Activated B cell treated with CpG ODN at 0.5 μM for 24 hours (primary cell): Measurements from ENCODE around the gene PRAMEF9. TPM values are rescaled to one million over a fixed set of nuclear protein-coding genes. Genes with fewer than 3 reads are reported as not detected.
"Not testable (repeated sequence)": the region's sequence is repeated elsewhere in the genome, so short reads cannot be mapped to it uniquely, and the experiment has no call there.

Experiments used
- ATAC-seq: fragments of 200-7000 bp; cut with Tn5 transposase; one replicate; pipeline ENCODE4 v1.10.0; 2021; ENCODE audit warnings: low read depth, mild to moderate bottlenecking, moderate library complexity
- CTCF ChIA-PET: fragments of 350-600 bp; sonication (Branson Sonifier 250); formaldehyde crosslinking; loops from one replicate; lab custom pipeline; 2021; ENCODE audit warnings: antibody characterized with exemption; lab: Charles Lee
- POLR2A ChIA-PET: fragments of 350-600 bp; sonication (Branson Sonifier 250); formaldehyde crosslinking; loops from one replicate; lab custom pipeline; 2021; ENCODE audit warnings: antibody characterized with exemption; lab: Charles Lee
- DNase-seq: peaks from one replicate; pipeline ENCODE4 v3.0.0; 2022
- H3K27ac Mint-ChIP-seq: one replicate; pipeline ENCODE4 v1.8.0; 2020; ENCODE audit warnings: mixed read lengths
- H3K27me3 Mint-ChIP-seq: one replicate; pipeline ENCODE4 v1.8.0; 2021; ENCODE audit warnings: mixed read lengths
- H3K36me3 Mint-ChIP-seq: one replicate; pipeline ENCODE4 v1.8.0; 2021; ENCODE audit warnings: low read depth, mixed read lengths
- H3K4me1 Mint-ChIP-seq: one replicate; pipeline ENCODE4 v1.8.0; 2021; ENCODE audit warnings: mixed read lengths
- H3K4me3 Mint-ChIP-seq: one replicate; pipeline ENCODE4 v1.8.0; 2020; ENCODE audit warnings: mild to moderate bottlenecking, mixed read lengths
- H3K9me3 Mint-ChIP-seq: one replicate; pipeline ENCODE4 v1.8.0; 2020; ENCODE audit warnings: mixed read lengths
- CTCF ChIP-seq: fragments of 200-600 bp; IDR thresholded peaks from one replicate; pipeline ENCODE4 v1.8.0; 2022; ENCODE audit warnings: antibody characterized with exemption, mild to moderate bottlenecking
- intact Hi-C: fragments of 100-400 bp; cut with micrococcal nuclease; formaldehyde crosslinking; loops from one replicate; pipeline ENCODE4 v1.15.1; 2024
- total RNA-seq: library from RNA; stranded (reverse); gene quantifications from 2 replicates; pipeline ENCODE4 v1.2.3, GENCODE V29; 2022

The PRAMEF9 gene
- total RNA-seq: not detected in 2 replicates

DNA sequence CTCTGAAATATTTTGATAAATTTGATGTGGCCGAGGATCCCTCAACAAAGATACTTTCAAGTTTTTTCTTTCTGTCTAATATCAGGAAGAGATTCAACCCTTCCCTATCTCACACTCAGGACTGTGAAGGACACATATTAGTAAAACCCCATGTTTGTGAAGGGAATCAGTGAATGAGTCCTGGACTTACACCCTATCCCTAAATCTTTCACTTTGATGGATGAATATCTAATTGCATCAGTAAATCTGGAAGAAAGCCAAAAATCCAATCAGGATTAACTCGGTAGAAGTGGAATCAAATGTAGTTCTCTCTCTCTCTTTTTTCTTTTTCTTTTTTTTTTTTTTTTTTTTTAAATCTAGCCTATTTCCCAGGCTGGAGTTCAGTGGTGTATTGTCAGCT lies at the start of gene PRAMEF9:
Gene PRAMEF9, plus strand, starts transcription at position 301 of the 400 bp plus-strand sequence. CDS start 3,433 bp downstream, outside the sequence.
- DNase-seq, H3K4me1 Mint-ChIP-seq, H3K36me3 Mint-ChIP-seq, H3K4me3 Mint-ChIP-seq, CTCF ChIA-PET, POLR2A ChIA-PET, H3K9me3 Mint-ChIP-seq, intact Hi-C loops, H3K27me3 Mint-ChIP-seq, ATAC-seq, H3K27ac Mint-ChIP-seq: not testable (repeated sequence)

DNA sequence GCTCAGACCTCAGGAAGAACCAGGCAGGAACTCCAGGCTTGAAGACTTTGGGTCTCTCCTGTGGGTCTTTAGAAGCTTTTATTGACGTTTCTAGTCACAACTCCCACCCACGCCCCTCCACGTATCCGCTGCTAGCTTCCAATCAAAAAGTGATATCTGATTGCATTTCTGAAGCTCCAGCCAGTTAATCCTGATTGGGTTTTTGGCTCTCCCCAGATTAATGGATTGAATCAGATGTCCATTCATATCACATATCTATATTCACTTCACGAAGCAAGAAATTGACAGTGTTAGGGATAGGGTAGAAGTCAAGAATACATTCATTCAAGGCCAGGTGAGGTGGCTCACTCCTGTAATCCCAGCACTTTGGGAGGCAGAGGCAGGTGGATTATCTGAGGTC lies 15.7 kb upstream of the PRAMEF9 start, which contains the start of gene PRAMEF26:
Gene PRAMEF26, minus strand, starts transcription at position 101 of the 400 bp plus-strand sequence. CDS start 2,914 bp downstream, outside the sequence.
- POLR2A ChIA-PET, H3K4me3 Mint-ChIP-seq, H3K27ac Mint-ChIP-seq, H3K4me1 Mint-ChIP-seq, H3K27me3 Mint-ChIP-seq, ATAC-seq, CTCF ChIA-PET, DNase-seq, H3K36me3 Mint-ChIP-seq, intact Hi-C loops, H3K9me3 Mint-ChIP-seq: not testable (repeated sequence)

GRCh38 chr1:13165531-13165930 lies 6.1 kb upstream of the PRAMEF9 start, which contains the start of gene HNRNPCL4:
TSS of gene HNRNPCL4 (minus strand) at chr1:13165631. CDS start at chr1:13165467, 164 bp downstream.
- POLR2A ChIA-PET, H3K27ac Mint-ChIP-seq, H3K4me1 Mint-ChIP-seq, ATAC-seq, H3K27me3 Mint-ChIP-seq, H3K9me3 Mint-ChIP-seq, DNase-seq, CTCF ChIA-PET, H3K36me3 Mint-ChIP-seq, intact Hi-C loops, H3K4me3 Mint-ChIP-seq: not testable (repeated sequence)

DNA sequence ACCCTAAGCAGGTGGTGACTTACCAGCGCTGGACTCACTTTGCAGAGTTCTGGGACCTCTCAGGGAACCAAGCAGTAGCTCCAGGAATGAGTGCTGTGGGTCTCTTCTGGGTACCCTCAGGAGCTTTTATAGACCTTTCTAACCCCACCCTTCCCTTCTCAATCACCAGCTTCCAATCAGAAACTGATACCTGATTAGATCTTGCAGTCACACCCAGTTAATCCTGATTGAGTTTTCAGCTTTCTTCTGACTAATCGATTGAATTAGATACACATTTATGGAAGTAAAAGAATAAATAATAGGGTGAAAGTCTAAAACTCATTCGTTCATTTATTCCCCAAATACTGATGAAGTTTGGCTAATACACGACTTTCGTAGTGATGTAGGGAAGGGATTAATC lies 29.7 kb downstream of the PRAMEF9 start, which contains the start of gene PRAMEF13:
Gene PRAMEF13, minus strand, starts transcription at position 101 of the 400 bp plus-strand sequence. CDS start 1,820 bp downstream, outside the sequence.
- intact Hi-C loops, H3K27me3 Mint-ChIP-seq: not testable (repeated sequence)

GRCh38 chr1:13208712-13209111 lies 37.1 kb downstream of the PRAMEF9 start:
- ATAC-seq, POLR2A ChIA-PET, H3K4me1 Mint-ChIP-seq, H3K36me3 Mint-ChIP-seq, DNase-seq, H3K27me3 Mint-ChIP-seq, intact Hi-C loops, CTCF ChIA-PET, H3K27ac Mint-ChIP-seq, H3K9me3 Mint-ChIP-seq, H3K4me3 Mint-ChIP-seq: not testable (repeated sequence)

More for the DNA sequence above, 29.7 kb downstream of the PRAMEF9 start, which contains the start of gene PRAMEF13:
- H3K27ac Mint-ChIP-seq, CTCF ChIA-PET, ATAC-seq, H3K4me1 Mint-ChIP-seq, H3K4me3 Mint-ChIP-seq, H3K9me3 Mint-ChIP-seq, DNase-seq, H3K36me3 Mint-ChIP-seq, POLR2A ChIA-PET: not testable (repeated sequence)

DNA sequence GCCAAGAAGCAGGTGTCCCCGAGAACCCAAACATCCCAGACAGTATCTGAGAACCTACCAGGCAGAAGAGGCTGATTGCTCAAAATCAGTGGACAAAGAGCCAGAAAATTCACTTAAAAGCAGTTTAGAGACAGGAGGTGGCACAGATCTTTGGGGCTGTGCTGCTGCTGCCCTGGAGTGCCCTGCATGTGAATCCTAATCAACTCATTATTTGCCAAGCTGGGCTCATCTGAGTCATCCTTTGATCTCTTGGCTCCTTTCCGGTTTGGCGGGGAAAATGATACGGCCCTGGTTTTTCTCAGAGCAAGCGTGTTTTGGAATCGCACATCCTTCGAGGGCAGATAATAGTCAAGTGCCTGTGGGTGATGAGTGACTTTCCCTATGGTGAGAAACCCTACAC lies 45.0 kb downstream of the PRAMEF9 start:
- H3K27ac Mint-ChIP-seq, H3K4me3 Mint-ChIP-seq, H3K27me3 Mint-ChIP-seq, POLR2A ChIA-PET, H3K4me1 Mint-ChIP-seq, intact Hi-C loops, CTCF ChIA-PET, ATAC-seq, H3K9me3 Mint-ChIP-seq, DNase-seq, H3K36me3 Mint-ChIP-seq: not testable (repeated sequence)

DNA sequence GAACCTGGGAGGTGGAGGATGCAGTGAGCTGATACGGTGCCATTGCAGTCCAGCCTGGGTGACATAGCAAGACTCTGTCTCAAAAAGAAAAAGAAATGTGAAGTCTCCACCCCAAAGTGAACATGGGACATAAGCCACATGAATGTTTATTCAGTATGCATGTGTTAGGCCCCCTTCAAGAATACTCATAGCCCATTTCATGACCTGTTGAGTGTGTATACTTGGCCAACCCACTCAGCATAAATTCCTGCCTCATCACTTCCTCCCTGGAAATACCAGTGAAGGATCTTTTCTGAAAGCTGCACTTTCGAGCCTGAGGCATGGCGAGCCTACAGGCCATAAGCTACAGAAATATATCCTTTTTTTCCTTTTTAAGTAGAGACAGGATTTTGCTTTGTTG lies 47.6 kb downstream of the PRAMEF9 start:
- CTCF ChIA-PET, H3K9me3 Mint-ChIP-seq, H3K4me3 Mint-ChIP-seq, ATAC-seq, intact Hi-C loops, H3K4me1 Mint-ChIP-seq, H3K27ac Mint-ChIP-seq, H3K27me3 Mint-ChIP-seq, DNase-seq, H3K36me3 Mint-ChIP-seq, POLR2A ChIA-PET: not testable (repeated sequence)

GRCh38 chr1:13222788-13223187 lies 51.1 kb downstream of the PRAMEF9 start:
- CTCF ChIA-PET, intact Hi-C loops, ATAC-seq: not testable (repeated sequence)

DNA sequence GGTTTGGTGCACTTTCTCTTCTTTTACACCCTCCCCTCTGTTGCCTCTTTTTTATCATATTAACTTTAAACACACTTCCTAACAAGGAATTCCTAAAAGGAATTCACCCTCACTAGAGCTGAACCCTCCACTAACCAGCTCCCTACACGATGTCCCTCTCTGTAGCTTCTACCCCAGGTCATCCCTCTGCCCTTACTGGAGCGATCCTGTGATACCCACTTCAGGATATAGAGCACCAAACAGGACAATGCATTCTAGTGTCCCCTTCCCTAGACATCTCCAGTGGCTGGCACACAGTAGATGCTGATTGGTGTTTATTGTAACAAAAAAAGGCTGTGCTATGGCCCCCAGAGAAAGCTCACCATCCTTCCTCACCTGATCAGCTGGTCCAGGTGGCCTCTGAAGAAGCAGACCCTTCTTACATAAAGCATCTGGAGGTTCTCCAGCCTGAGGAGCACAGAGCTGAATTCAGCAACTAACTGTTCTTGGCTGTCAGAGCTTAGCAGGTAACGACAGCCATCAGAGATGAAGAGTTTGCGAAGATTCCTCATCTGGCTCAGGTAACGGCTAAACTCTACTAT lies 52.9 kb downstream of the PRAMEF9 start:
- intact Hi-C loops: no loop called here
- H3K9me3 Mint-ChIP-seq: no peaks in the 10 kb centered on the region
- ChIA-PET CTCF (no interaction called here), POLR2A (no interaction called here)
- H3K4me3 Mint-ChIP-seq: no peak overlapping the region
- H3K4me1 Mint-ChIP-seq: no peaks in the 10 kb centered on the region
- H3K36me3 Mint-ChIP-seq: no peaks in the 10 kb centered on the region
- TF ChIP-seq CTCF: no peak
- ATAC-seq: no peak
- H3K27me3 Mint-ChIP-seq: peaks cover 4% of the 10 kb centered on the region
- no peak for DNase-seq
- H3K27ac Mint-ChIP-seq: no peak overlapping the region

More at GRCh38 chr1:13222788-13223187, 51.1 kb downstream of the PRAMEF9 start:
- POLR2A ChIA-PET, H3K36me3 Mint-ChIP-seq, H3K27me3 Mint-ChIP-seq, H3K27ac Mint-ChIP-seq, H3K9me3 Mint-ChIP-seq, H3K4me1 Mint-ChIP-seq, DNase-seq, H3K4me3 Mint-ChIP-seq: not testable (repeated sequence)

GRCh38 chr1:13225675-13226204 lies 54.1 kb downstream of the PRAMEF9 start, which contains the start of gene PRAMEF18:
TSS of gene PRAMEF18 (minus strand) at chr1:13226154. CDS start at chr1:13226106, 48 bp downstream.
- DNase-seq, H3K27ac Mint-ChIP-seq, H3K36me3 Mint-ChIP-seq, CTCF ChIA-PET, intact Hi-C loops, ATAC-seq, H3K9me3 Mint-ChIP-seq, H3K4me1 Mint-ChIP-seq, H3K4me3 Mint-ChIP-seq, POLR2A ChIA-PET, H3K27me3 Mint-ChIP-seq: not testable (repeated sequence)

- POLR2A ChIA-PET, H3K27ac Mint-ChIP-seq, DNase-seq, H3K4me3 Mint-ChIP-seq, ATAC-seq, H3K27me3 Mint-ChIP-seq, H3K36me3 Mint-ChIP-seq, intact Hi-C loops, H3K9me3 Mint-ChIP-seq, CTCF ChIA-PET, H3K4me1 Mint-ChIP-seq: not testable (repeated sequence)
These were observed 55.8 kb downstream of the PRAMEF9 start for GRCh38 chr1:13227271-13228055.
